ENCODE results near the gene COX18.

The COX18 gene, protein sequence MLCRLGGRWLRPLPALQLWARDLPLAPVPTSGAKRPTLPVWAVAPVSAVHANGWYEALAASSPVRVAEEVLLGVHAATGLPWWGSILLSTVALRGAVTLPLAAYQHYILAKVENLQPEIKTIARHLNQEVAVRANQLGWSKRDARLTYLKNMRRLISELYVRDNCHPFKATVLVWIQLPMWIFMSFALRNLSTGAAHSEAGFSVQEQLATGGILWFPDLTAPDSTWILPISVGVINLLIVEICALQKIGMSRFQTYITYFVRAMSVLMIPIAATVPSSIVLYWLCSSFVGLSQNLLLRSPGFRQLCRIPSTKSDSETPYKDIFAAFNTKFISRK

DNA sequence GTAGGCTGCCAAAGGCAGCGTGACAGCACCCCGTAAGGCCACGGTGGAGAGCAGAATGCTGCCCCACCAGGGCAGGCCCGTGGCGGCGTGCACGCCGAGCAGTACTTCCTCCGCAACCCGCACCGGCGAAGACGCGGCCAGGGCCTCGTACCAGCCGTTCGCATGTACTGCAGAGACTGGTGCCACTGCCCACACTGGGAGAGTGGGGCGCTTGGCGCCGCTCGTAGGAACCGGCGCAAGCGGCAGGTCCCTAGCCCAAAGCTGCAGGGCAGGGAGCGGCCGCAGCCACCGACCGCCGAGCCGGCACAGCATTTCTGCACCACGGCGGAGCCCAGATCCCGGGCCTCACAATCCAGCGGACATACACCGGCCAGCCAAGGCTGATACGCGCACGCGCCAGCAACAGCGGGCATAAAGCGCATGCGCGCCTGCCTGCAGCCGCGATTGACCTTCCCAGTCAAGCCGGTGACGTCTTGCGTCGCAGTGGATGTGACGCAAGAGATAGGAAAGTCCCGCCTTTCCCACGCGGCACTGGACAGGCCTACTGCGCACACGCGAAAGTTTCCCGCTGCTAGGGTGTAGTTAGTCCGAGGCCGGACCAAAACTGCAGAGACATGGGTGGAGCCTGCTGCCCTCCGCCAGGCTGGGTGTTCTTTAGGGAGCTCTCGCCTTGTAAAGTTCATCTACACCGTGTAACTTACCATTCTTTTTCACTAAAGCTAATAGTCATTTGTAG is at the start of gene COX18:
COX18 (minus strand) TSS at position 379 of the 736 bp plus-strand sequence; CDS start at position 312, 67 bp downstream.
- peak; percentile 98 for DNase-seq (ENCODE audit: low read depth)

DNA sequence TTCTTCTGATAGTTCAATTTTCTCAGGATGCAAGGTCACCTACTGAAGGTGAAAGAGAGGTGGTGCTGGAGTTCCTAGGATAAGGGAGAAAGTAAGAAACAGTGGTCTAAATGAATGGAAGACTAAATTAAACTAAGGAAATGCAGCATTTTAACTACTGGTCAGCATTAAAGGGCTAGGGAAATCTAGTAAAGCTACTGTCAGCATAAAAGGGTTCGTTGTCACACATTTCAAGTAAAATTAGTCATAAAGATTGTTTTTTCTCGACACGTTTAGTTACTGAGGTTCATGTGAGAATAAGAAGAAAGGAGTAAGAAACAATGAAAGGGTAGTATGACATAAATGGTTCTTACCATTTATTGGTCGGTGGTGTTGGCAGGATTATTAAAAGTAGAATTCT is 40.0 kb upstream of the COX18 start:
- no peak for DNase-seq (ENCODE audit: low read depth)

DNA sequence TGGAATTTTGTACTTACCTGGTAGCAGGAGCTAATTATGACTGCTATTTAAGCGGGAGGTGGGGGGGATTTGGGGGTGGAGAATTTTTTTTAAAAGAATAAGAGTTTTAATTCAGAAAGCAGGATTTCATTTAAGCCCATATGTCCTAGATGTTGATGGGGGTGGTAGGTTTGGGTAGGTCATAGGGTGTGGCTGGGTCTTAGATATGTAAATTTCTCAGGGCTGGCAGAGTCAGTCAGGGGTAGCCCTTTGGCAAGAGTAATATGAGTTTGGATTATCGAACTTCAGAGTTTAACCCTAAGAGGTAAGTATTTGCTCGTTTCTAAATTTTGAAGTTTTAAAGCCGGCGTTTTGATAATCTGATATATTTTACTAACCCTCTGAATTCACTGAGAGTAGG is 35.2 kb upstream of the COX18 start:
- no peak for DNase-seq (ENCODE audit: low read depth)

DNA sequence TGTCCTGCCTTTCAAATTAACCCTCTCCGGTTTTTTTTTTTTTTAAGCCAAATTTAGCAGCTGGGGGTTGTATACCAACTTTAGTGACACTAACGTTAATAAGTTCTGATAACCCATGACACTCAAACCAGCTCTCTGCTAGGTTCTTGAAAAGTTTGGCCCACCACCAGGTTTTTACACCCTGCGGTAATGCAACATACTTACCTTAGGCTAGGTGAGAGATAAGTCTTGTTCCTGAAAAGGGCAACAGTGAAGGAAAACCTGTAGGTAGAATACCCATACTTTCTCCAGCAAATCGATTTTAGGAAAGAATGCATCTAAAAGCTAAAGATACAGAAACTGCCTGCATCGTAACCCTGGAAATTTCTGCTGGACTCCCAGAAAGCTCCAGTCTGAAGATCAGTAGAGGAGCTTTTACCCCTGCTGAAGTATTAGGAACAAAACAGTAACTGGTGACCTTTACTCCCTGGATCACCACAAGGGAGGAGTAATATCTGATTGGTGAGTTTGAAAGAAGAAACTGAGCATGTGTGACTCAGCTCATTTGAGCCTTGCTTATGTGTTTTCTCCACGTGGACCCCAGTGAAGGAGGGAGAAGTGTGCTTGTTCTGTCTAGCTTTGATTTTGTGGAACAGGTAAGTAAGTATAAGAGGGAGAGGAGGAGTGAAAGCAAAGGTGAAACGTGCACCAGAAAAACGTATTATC is 34.4 kb upstream of the COX18 start:
- DNase-seq (ENCODE audit: low read depth): no peak

DNA sequence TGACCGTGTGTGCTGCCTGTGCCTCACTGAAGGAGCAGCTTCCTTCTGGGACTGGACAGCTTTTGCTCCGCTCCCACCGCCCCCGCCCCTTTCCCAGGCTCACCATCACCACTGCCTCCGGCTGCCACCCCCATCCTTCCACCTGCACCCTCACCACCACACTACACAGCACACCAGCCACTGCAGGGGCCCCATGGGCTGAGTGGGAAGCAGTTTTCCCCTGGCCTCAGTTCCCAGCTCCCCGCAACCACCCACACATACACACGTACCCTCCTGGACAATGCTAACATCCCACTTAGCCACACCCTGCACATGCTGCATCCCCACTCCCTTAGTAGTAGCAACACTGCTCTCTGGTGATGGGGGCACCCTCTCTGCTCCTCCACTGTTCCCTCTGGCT is 29.6 kb upstream of the COX18 start:
- DNase-seq (ENCODE audit: low read depth): no peak

DNA sequence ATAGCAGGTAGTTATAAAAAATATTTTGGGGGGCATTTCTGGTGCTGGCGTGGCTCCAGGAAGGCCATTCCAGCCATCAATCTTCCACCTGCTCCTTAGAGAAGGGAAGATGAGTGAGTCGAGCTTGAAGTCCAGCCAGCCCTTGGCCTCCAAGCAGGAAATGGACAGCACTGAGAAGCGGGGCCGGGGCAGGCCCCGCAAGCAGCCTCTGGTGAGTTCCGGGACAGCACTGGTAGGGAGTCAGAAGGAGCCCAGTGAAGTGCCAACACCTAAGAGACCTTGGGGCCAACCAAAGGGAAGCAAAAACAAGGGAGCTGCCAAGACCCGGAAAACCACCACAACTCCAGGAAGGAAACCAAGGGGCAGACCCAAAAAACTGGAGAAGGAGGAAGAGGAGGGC is 29.2 kb upstream of the COX18 start:
- DNase-seq (ENCODE audit: low read depth): no peak

DNA sequence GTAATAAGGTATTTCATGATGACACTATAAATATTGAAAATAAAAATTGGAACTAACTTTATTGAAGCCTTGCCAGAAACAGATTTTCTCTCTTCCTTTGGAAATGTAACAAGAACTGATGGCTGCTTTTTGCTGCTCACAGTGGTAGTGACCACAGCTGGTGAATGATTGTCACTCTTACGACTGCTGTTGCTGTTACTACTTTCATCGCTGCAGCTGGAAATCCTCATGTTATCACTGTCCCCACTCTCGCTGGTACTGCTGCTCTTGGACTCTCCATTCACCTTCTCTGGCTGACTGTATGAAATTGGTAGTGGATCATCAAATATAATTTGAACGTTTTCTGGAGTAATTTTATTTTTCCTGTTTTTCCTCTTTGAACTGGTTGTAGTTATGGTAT is 28.5 kb upstream of the COX18 start:
- DNase-seq (ENCODE audit: low read depth): no peak

DNA sequence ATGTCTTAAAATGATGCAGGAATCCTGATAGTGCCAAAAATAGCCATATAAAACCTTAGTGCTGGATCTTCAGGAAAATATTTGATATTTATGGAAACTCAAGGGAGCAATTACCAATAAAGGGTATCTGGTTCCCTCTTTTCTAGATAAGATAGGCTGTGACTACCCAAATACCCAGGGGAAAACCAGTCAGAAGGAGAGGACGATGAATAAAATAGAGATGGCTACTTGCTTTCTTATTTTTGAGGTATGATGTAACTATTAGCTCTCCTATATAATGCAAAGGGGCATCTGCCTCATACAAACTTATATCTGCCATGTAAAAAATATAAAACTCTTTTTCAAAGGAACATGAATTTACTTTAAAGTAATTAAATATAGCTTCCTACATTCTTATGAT is 23.4 kb upstream of the COX18 start:
- no peak for DNase-seq (ENCODE audit: low read depth)

DNA sequence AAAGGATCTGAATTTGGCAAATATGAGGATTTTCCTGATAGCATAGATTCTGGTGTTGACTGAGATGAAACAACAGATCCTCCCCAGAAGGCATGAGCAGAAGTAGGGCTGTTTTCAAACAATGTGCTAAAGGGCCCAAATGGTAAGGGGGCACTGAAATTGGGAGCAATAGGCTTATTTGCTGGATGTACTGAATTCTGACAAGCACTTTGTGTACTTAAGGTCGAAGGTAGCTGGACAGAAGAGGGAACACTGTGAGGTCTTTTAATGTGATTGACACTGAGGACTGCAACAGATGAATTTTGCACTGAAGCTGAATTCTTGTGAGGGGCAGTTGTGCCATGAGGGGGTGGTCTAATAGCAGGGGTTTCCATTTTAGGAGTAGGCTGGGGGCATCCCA is 21.2 kb upstream of the COX18 start:
- no peak for DNase-seq (ENCODE audit: low read depth)

DNA sequence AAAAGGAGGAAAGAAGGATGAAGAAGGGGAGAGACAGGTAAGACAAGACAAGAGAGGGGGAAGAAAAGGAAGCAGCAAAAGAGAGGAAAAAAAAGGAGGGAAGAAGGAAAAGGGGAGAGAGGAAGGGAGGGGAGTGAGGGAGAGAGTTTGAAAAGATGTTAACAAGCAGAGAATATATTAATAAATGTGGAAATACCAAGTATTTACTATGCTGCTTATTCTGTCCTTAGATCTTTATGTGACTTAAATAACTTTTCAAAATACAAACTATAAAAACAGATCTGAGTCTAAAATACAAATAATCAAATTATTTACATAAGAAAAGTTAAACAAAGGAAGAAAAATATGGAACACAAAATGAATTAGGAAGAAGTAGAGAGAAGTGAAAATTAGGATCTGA is 18.4 kb upstream of the COX18 start:
- DNase-seq (ENCODE audit: low read depth): no peak

DNA sequence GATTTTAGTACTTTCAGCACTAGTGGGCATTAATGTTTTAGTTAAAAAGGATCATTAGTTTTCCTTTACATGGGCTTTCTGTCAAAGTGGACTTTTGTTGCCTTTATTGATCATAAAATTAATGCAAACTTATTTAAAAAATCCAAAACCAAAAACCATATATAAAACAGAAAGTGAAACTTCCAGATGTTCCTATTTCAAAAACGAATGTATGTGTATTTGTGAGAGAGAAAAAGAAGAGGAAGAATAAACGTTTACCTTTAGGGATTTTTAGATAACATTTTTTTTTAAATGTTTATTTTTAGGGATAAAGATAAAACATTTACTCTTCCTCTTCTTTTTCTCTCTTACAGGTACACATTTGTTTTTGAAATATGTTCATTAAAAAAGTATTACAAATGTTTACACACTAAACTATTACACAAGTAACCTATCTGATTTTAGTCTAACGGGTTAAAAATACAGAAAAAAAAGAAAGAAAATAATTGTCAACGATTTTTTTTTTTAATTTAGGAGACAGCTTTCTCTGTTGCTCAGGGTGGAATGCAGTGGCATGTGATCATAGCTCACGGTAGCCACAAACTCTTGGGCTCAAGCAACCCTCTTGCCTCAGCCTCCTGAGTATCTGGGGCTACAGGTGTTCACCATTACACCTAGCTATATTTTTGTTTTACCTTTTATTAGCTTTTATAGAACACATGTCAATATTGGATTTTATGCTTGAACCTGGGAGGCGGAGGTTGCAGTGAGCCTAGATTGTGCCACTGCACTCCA is 16.8 kb upstream of the COX18 start:
- DNase-seq (ENCODE audit: low read depth): no peak

DNA sequence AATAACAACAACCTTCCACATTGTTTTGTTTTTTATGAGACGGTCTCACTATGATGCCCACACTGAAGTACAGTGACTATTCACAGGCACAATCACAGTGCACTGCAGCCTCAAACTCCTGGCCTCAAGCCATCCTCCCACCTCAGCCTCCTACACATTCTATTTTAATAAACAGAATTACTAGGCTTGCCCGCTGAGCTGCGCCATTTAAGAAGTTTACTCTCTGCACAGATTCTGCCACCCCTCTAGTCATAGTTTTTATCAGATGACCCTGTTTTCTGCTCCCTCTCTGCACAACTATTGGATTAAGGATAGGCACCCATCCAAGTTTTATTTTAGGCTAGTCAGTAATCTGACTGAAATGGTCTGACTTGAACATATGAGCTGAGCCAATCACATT is 11.3 kb upstream of the COX18 start:
- no peak for DNase-seq (ENCODE audit: low read depth)

DNA sequence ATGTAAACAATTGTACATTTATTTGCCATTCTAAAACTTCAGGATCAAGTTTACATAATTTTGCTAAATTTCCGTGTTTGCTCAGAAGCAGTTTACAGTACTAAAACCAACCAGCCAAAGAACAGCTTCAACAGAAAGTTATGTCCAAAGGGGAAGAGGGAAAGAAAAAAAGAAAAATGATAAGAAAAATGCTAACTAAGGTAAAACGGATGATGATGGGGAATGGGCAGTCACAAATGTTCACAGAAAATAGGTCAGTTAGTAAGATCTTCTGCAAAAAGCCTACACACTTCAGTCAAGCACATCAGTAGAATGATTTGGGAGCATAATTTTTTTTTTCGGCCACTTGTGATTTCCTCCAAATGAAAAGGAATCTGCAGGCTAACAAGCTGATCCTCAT is 6.3 kb upstream of the COX18 start:
- DNase-seq (ENCODE audit: low read depth): no peak

DNA sequence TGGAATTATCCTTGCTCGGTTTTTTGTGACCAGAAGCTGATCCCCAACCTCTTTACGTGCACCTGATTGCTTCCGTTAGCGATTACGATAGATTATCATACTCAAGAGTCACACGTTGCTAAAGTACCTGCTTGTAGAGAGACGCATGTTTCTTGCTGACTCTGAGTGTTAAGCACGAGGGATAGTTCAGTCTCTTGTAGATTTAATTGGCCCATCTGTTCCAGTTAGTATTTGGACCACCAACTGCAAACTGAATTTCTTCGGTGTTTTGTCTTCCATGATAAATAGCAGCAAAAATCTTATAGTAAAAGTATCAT is 516 bp upstream of the COX18 start:
- no peak for DNase-seq (ENCODE audit: low read depth)

DNA sequence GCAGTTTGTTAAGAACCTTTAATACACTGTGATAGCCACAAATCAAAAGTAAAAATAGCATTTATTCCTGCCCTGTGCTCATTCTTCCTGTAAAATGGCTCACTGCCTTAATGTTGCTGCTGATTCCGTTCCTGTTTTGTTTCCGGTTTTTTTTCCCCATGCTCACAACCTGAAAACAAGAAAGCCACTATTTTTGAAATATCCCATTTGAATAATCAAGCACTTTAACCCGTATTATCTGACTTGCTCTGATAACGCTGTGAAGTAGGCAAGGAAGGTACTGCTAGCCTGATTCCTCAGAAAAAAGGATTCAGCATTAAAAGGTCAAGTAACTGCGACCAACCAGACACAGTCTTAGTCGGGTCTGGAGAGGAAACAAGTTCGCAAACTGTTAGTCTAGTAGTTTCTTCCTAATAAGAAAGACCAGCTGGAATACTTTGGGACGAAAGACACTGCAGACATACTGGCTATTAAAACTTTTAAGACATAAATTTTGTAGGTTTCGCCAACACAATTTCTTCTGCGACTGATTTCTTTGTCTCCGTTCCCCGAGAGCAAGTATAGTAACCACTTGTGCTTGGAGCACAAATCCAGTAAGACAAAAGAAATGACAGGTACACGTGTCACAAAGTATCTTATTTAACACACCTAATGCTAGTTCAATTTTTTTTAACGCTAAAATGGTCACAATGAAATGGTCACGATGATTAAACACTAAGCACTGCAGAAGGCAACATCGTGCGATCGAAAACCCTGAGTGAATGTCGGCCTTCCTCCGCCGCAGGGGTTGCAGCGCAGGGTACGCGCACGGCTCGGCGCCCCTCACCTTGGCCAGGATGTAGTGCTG is 802 bp downstream of the COX18 start:
- no peak for DNase-seq (ENCODE audit: low read depth)

DNA sequence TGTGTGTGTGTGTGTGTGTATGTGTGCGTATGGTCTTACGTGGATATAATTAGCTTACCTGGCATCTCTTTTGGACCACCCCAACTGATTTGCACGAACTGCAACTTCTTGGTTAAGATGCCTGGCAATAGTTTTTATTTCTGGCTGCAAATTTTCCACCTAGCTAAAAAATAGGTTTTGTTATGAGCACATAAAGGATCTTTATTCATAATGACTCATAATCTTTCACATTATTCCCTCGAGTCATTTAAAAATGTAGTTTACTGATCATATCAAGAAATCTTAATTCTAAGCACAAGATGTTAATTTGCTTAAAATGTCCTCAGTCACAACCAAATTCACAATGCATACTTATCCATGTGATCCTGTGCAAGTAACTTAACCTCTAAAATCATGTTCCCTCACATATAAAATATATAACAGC is 1.5 kb downstream of the COX18 start:
- DNase-seq (ENCODE audit: low read depth): no peak

DNA sequence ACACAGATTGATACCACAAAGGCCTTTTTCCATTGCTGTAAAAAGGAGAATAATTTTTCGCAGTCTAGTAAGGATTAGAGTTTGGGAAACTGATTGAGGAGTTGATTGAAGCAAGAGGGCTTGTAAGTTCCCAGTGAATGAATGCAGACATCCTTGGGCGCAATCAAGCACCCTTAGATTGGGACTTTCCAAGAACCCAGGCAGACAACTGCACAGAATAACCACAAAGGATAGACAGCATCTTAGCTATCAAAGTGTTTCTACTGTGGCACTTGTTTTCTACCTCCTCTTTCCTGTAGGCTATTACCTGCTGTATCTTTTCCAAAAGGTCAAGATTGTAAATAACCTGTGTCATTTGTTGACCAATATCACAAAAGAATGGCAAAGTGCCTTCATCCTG is 2.6 kb downstream of the COX18 start:
- no peak for DNase-seq (ENCODE audit: low read depth)

DNA sequence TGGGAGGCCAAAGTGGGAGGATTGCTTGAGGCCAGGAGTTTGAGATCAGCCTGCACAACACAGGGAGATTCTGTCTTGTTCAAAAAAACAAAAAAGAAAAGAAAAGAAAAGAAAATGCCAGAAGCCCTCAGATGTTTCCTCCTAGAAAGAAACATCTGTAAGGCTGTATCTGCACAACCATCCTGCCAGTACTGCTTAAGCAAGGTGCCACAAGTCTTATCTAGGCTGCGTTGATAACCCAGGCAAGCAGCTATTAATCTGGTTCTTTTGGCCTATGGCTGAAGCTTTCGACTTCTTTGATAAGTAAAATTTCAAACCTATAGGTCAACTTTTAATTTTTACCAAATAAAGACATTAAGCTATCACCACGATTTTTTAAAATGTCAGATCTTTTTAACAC is 3.1 kb downstream of the COX18 start:
- DNase-seq (ENCODE audit: low read depth): no peak

DNA sequence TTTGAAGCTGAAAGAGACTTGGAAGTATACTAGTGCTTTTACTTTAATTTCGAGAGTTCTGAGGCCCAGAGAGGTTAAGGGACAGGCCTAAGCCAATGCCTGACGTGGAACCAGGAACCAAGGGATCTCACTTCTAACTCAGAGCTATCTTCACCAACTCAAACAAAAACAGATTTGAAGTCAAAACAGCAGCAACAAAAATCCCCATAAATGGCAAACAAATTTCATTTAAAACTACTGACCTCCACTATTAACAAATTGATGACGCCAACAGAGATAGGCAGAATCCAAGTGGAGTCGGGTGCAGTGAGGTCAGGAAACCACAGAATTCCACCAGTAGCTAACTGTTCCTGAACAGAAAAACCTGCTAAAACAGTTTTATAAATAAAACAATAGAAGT is 5.0 kb downstream of the COX18 start:
- no peak for DNase-seq (ENCODE audit: low read depth)

DNA sequence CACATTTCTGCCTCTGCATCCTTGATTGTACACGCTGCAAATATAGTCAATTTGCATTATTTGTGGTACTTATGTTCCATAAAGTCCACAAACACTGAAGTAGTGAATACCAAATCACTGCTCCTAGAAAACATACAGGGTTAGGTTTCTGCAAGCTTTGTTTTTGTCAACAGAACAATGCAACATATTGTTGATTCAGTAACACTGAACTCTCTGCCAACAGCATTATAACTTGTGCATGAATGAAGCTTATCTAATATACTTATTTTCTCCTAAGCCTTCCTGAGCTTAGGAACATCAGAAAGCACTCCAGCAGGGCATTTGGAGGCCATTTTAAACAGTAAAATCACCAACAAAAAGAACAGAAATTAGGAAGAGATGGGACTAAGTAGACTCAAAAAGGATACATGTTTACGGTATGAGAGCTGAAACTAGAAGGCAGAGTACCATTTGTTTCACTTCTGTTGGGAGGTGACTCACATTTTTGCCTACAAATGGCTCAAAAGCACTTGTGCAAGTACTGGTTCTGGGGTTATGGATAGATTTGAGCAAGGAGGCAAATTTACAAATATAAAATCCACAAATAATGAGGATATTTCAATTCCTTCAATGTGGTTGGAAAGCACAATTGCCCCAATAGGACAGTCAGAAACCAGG is 14.1 kb downstream of the COX18 start:
- DNase-seq (ENCODE audit: low read depth): no peak

DNA sequence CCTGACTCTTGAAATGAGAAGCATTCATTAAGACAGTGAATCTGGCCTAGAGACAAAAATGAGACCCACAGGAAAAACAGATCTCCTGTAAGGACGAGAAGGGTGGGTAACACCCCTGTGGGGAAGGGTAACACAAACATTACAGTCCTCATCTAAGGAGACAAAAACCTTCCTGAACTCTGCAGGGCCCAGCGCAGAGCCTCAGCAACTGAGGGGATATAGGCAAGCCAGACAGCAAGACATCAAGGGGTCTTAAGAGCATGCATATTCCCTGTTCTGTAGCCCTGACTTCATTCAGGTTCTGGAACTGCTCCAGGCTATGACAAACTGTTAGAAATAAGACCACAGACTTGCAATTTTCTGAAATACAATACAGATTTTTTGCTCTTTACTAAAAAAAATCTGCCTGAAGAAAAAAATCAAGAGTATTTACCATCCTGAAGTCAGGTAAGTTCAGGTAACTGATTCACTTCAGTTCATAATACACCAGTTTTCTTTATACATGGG is 15.5 kb downstream of the COX18 start:
- DNase-seq (ENCODE audit: low read depth): no peak
